GM19351 (cell line): ENCODE results near the gene KAZN.

ENCODE experiments used
- ATAC-seq: cut with Tn5 transposase; IDR thresholded peaks from one replicate; pipeline ENCODE4 v1.9.1; 2021; ENCODE audit warnings: mild to moderate bottlenecking, moderate library complexity; ENCODE audit not compliant: unreplicated experiment

KAZN gene

GRCh38 chr1:15094719-15095495 lies 496.4 kb downstream of the KAZN start:
- no peak for ATAC-seq

DNA sequence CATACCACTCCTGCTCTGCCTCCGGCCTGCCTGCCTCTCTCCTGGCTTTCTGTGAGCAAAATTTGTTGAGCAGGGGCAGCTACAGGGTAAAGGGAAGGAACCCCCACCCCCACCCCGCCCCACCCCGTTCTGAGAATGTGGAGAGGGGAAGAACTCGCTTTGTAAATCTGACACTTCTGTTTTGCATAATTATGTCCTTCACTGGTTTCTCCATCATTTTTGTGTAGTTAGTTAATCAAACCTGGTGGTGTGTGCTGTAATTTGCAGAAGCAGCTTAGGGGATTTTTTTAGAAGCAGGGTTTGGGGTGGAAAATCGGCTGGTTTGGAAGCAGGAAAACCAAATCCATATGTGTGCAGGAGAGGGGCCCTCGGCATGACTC lies 497.0 kb downstream of the KAZN start:
- ATAC-seq: no peak

DNA sequence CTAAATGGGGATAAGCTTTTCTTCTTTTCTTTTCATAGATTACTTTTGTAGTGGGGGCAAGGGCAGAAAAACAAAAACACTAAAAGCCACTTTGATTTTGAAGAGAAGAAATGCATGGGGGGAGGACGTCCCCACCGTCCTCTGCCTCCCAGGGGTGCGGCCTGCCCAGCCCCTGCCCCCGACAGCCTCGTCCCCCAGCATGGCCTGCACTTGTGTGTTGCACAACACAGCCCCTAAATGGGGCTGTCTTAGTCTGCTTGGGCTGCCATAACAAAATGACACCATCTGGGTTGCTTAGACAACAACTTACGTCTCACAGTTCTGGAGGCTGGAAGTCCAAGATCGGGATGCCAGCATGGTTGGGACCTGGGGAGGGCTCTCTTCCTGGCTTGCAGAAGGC lies 497.8 kb downstream of the KAZN start:
- ATAC-seq: no peak

GRCh38 chr1:15098176-15099125 lies 500.0 kb downstream of the KAZN start:
- no peak for ATAC-seq

- ATAC-seq: no peak
These were observed 501.1 kb downstream of the KAZN start for GRCh38 chr1:15099441-15100120.

DNA sequence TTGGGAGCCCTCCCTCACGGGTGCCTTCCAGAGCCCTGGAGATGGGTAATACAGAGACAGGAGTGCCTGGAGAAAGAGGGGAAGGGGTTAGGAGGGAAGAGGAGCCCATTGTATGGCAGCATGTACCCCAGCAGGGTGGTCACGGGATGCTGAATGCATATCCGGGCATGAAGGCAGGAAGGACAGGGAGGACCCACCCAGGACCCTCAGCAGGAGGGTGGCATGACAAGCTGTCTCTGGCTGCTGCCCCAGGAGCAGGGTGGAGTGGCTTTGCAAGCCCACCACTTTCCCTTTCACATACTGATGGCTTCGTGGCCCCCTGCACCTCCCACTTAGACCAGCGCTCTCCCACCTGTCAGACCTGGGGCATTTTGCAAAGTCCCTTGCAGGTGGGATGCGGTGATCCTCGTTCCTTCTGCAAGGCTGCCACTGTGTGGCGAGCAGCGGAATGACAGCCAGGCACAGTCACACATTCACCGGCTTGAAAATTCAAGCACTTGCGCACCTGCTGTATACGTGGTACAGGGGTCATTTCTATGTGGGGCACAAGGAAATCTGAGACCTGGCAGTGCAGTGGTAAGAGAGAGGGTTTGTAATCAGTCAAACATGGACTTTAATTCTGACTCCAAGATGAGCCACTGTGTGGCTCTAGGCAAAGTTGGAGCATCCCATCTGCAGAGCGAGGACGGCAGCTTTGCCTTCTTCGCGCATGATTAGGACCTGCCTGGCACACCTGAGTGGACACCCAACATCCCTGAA lies 501.8 kb downstream of the KAZN start:
- no peak for ATAC-seq

DNA sequence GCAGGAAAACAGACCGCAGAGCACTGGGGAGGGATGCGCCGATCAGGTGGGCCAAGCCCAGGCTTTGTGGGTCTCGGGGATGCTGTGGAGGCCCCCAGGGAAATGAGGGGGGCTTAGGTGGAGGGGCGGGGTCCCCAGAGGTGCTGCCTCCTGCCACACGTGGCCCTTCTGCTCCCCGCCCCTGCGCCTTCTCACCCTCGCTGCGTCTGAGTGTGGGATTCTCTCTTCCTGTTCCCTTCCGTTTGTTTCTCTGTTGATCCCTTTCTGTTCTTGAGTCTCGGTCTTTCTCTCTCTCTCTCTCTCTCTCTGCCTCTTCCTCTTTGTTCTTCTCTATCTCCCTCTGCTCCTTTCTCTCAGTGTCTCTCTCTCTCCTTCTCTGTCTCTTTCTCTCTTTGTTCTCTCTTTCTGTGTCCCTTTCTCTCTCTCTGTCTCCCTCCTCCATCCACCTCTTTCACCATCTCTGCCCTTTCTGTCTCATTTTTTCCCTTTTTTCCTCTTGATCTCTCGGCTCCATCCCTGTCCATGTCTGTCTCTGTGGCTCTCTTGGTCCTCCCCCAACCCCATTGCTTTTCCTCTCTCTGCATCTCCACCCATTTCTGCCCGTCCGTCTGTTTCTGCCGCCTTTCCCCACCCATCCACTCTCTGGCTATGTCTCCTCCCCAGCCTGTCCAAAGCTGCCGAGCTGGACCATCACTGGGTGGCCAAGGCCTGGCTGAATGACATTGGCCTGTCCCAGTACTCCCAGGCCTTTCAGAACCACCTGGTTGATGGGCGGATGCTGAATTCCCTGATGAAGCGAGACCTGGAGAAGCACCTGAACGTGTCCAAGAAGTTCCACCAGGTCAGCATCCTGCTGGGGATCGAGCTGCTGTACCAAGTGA lies 502.6 kb downstream of the KAZN start:
- no peak for ATAC-seq

GRCh38 chr1:15101801-15102200 lies 503.3 kb downstream of the KAZN start:
- ATAC-seq: no peak

DNA sequence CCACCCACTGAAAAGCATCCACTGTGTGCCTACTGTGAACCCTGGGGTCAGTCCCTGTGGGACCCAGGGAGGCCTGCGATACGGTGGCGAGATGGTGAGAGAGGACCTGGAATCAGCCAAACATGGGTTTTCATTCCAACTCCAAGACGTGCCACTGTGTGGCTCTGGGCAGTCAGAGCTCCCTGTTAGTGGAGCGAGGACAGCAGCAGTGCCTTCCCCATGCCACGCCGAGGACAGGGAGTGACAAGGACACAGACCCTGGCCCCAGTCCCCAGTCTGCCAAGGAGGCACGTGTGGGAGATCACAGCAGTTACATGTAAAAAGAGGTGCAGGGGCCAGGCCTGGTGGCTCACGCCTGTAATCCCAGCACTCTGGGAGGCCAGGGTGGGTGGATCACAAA lies 504.2 kb downstream of the KAZN start:
- ATAC-seq: no peak

GRCh38 chr1:15103211-15103610 lies 504.7 kb downstream of the KAZN start:
- ATAC-seq: no peak

DNA sequence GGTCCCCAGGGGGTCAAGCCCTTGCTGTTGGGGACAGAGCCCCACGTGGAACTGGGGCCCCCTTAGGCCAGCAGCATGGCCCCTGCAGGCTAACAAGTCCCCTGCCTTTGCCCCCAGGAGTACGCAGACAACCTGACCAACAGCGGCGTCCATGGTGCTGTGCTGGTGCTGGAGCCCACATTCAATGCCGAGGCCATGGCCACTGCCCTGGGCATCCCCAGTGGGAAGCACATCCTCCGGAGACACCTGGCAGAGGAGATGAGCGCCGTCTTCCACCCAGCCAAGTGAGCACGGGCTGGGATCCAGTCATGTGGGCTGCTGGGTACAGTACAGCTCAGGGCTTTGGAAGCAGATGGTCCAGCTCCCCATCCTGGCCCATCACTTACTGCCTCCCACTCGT lies 505.4 kb downstream of the KAZN start:
- ATAC-seq: no peak

- ATAC-seq: no peak
These were observed 506.3 kb downstream of the KAZN start for GRCh38 chr1:15104768-15105167.

- ATAC-seq: no peak
These were observed 508.1 kb downstream of the KAZN start for GRCh38 chr1:15106608-15107007.

GRCh38 chr1:15107058-15107687 lies 508.7 kb downstream of the KAZN start:
- ATAC-seq: no peak

DNA sequence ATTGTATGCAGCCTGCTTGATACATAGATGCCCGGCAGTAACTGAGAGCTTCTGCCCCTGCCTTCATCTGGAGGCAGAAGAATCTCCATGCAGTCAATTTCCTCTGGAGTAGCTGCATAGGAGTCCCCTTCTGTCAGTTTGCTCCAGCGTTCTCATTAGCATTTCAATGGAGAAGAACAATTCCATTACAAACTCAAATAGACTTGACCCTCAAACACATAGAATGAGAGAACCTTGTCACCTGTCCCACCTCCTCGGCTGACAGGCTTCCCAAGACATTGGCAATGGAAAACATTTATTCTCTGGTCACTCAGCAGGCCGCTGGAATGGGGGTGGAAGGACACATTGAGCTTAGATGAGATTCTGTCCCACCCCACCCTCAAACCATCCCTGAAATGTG lies 509.4 kb downstream of the KAZN start:
- ATAC-seq: no peak

DNA sequence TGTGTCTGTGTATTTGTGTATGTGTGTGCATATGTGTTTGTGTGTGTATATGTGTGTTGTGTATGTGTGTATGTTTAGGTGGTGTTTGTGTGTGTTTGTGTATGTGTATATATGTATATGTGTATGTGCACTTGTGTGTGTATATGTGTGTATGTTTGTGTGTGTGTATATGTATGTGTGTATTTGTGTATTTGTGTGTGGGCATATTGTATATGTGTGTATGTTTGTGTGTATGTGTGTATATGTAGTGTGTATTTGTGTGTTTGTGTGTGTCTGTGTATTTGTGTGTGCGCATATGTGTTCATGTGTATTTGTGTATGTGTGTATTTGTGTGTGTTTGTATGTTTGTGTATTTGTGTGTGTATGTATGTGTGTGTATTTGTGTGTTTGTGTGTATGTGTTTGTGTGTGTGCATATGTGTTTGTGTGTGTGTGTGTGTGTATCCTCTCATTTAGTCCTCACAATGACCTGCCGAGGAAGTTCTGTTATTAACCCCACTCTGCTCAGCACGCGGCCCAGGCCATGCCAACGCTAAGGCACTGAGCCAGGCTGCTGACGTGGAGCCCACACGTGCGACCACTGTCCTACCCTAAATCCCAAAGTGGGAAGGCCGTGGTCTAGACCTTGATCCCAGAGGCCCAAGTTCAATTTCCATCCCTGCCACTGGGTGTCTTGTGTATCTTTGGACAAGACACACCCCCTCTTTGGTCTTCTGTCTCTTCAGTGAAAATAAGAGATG lies 511.8 kb downstream of the KAZN start:
- ATAC-seq: no peak

GRCh38 chr1:15110867-15111230 lies 512.4 kb downstream of the KAZN start:
- ATAC-seq: no peak

DNA sequence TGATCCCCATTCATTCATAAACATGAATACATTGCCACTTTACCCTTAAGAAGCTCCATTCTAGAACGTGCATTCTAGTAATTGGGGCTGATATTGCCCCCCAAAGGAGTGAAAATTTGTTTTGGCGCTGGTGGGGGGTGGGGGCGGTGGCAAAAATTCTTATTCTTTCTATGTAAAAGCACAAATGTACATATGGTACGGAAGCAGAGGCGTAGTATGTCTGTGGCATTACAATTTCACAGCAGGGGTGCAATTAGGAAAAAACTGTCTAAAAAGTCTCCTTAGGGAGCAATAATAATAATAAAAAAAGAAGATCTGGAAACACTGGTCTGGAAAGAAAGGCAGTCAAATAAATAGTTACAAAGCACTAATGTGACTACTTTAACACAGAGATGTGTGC lies 514.7 kb downstream of the KAZN start:
- ATAC-seq: no peak

- ATAC-seq: no peak
These were observed 516.4 kb downstream of the KAZN start for GRCh38 chr1:15114884-15115283.
